Stimulated activated CD8-positive, alpha-beta memory T cell treated with anti-CD3 and anti-CD28 coated beads, Interleukin-12 subunit alpha, Interleukin-12 subunit beta, amount 100 ng/mL, for 24 hours (primary cell): ENCODE measurements around the gene MAGI2.

Experiments used
- DNase-seq: peaks from one replicate; pipeline ENCODE4 v3.0.0-alpha.2; 2020; ENCODE audit errors: extremely low read depth

MAGI2 gene

GRCh38 chr7:78141522-78142281, 1311.8 kb downstream of the MAGI2 start:
- no peak for DNase-seq

DNA sequence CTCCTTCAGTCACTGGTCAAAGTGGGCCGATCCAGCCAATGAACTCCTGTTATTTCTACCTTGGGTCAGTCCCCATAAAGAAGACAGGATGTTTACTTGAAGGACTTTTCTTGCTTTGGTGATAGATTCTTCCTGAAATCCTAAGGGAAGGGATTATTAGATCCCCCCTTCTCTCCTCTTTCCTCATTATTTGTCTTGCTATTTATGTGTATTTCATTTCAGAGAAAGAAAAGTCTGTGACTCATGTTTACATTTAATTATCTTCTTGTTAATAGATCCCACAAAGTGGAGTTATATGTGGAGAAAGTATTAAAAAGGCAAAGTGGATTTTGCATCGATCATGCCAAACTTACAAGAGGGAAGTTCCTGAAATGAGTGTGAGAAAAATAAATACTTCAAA, 1313.4 kb downstream of the MAGI2 start:
- no peak for DNase-seq

DNA sequence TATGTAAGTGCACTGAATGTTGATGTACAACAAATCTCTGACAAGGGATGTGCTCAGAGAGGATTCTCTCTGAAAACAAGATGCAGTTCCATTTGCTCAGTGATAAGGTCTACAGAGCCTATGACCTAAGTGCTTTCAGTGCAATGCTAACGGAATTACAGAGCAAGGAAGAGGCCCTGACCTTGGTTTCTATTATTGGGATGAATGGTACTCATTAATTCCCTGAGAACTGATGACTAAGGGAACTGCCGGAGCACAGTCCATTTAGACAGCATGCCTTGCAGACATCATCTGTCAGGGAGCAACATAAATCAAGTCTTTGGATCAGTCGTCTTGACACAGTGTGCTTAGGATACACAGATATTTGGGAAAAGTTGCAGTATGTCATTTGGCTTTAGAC, 1314.1 kb downstream of the MAGI2 start:
- no peak for DNase-seq

- no peak for DNase-seq
These were observed 1318.7 kb downstream of the MAGI2 start for GRCh38 chr7:78134774-78135173.

GRCh38 chr7:78134256-78134655, 1319.2 kb downstream of the MAGI2 start:
- no peak for DNase-seq

DNA sequence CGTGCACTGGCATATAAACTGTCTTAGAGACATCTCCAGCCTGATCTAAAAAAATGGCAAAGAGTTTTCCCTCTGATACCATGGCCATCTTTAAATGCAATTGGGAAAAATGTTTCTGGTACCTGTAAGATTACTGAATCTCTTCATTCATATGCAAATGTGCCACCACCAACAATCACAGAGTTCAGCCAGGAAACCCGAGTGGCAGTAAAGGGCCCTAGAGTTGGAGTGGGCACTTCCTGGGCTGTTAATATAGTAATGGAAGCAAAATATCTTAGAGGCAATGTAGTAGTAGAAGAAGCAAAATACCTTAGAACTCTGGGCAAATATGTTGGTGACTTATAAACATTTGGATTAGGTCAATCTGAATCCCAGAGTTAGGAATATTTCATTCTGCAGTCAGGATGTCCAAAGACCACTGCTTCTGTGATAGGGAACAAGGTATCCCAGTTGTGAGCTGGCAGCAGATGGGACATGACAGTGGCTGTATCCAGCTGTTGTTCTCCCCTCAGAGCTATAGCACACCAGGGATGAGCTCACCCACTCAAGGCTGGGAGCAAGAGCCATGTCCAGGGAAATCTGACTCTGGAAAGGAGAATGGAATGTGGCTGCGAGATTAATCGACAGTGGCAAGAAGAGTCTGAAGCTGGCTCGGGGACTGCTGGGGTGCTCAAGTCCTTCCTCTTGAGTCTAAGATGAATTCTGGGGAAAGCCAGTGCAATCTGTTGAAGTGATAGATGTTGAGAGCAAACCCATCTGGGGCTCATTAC, 1322.8 kb downstream of the MAGI2 start:
- no peak for DNase-seq

- no peak for DNase-seq
These were observed 1323.6 kb downstream of the MAGI2 start for GRCh38 chr7:78129865-78130264.

GRCh38 chr7:78127009-78127408, 1326.5 kb downstream of the MAGI2 start:
- no peak for DNase-seq

DNA sequence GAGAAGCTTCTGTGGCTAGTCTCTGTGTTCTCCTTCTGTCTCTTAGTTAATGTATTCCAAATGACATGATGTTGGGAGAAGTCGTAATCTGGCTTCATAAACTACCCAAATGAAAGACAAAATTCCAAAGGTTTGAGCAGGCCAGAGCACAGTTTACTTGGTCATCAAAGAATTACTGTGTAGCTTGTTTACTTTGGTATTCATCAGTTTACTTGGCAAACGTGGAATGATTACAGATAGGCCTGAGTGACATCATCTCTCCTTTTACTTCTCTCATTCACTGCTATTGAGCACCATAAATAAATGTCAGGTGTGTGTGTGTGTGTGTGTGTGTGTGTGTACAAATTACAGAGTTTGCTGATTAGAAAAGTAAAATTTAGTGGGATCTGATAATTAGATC, 1327.6 kb downstream of the MAGI2 start:
- no peak for DNase-seq

DNA sequence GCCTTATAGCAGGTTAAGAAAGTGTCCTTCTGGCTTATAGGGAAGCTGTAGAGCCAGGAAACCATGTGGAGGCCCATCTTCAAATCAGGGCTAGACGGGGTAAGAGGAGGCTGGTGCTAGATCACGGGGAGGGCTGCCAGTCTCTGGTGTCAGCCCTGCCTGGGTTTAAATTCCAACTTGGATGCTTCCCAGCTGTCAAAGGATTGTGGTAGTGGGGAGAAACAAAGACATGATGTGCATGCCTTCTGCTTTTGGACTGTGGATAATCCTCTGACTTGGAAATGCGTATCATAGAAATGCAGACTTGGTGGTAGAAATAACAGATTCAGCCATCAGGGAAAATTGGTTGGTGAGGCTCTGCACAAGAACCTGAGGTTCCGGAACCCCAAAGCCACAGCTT, 1329.3 kb downstream of the MAGI2 start:
- no peak for DNase-seq

GRCh38 chr7:78121888-78122287, 1331.6 kb downstream of the MAGI2 start:
- DNase-seq, result no peak

GRCh38 chr7:78118470-78118869, 1335.0 kb downstream of the MAGI2 start:
- no peak for DNase-seq

- no peak for DNase-seq
These were observed 1337.6 kb downstream of the MAGI2 start for GRCh38 chr7:78115876-78116275.

DNA sequence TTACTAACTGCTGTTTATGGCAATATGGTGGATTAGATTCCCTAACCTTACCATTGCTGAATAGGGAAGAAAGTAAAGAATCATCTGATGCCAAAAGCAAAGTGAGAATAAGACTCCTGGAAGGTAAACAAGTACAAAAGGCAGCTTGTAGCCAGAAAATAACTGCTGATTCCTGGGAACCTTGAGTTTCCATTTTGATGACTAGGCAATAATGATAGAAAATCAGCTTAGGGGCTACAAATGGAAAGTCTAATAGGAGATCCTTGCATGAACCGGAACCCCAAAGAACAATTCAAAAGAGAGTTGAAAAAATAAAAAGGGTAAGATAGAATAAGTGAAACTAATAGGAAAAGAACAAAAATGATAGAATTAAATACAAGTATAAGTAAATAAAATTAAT, 1338.5 kb downstream of the MAGI2 start:
- no peak for DNase-seq

GRCh38 chr7:78112488-78112887, 1341.0 kb downstream of the MAGI2 start:
- DNase-seq, result no peak

GRCh38 chr7:78111386-78111785, 1342.1 kb downstream of the MAGI2 start:
- no peak for DNase-seq

- DNase-seq, result no peak
These were observed 1350.0 kb downstream of the MAGI2 start for GRCh38 chr7:78103475-78103874.

GRCh38 chr7:78101076-78101475, 1352.4 kb downstream of the MAGI2 start:
- no peak for DNase-seq

DNA sequence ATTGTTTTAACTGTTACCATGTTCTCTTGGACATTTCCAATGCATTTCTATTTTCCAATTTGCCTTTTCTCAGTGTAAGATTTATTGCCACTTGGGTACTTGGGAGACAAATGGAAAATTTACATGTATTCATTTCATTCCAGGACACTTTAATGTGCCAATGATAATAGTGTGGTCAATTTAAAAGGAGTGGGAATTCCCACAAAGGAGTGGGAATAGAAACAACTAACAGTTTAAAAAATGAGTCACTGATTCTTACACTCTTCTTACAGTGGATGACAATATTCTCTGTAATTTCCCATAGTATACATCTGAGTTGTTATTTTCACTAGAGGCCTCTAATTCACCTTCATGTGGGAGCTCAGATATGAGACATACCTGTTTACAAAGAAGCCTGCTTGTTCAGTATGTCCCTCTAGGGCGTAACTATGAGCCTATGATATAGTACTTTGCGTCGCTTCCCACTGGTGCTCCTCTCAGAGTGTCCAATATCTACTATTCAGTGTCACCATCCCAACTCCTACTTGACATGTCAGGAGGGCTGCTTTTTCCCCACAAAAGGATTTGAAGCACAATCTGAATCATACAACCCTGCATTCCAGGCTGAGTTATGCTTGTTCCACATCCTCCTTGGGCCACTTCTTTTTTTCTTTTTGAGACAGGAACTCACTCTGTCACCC, 1353.6 kb downstream of the MAGI2 start:
- DNase-seq, result no peak

DNA sequence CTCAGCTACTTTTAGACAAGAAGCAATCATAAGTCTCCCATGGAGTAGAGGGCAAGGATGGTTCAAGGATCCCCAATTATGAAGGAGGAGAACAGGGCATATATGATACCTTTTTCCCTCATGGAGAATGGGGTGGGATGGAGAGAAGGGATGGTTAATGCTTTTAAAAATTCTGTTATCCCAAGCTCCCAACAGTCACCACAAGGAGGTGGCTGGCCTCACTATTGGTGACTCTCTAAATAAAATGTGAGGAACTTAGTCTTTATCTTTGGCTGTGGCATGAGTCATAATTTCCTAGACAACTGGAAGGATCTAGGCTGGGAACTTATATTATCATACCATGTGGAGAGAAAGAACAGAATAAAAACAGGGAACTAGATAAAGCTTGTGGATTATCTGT, 1357.9 kb downstream of the MAGI2 start:
- no peak for DNase-seq

DNA sequence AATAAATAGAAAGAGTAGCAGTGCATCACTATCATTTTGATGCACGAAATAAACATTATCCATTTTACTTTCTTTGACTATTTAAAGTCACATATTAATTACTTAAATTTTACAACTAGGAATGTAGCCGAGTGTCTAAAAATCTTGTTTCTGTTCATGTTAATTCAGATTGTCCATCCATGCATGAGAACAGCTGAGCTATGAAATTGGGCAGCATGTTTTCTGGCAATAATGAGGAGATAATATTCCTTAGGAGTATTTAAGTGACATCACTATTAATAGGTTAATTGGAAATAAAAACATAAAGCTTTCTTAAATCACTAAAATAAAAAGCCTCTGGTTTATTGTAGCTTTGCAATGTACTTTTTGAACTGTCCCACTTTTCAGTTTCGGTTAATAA, 1361.1 kb downstream of the MAGI2 start:
- no peak for DNase-seq

GRCh38 chr7:78090616-78091015, 1362.9 kb downstream of the MAGI2 start:
- no peak for DNase-seq
